Measurements from ENCODE around the gene MEIOB. TPM values are rescaled to one million over a fixed set of nuclear protein-coding genes. Genes with fewer than 3 reads are reported as not detected.
"Not testable (repeated sequence)": the region's sequence is repeated elsewhere in the genome, so short reads cannot be mapped to it uniquely, and the experiment has no call there.

MEIOB gene
- total RNA-seq, 2 experiments from 2014 or later, result not detected

DNA sequence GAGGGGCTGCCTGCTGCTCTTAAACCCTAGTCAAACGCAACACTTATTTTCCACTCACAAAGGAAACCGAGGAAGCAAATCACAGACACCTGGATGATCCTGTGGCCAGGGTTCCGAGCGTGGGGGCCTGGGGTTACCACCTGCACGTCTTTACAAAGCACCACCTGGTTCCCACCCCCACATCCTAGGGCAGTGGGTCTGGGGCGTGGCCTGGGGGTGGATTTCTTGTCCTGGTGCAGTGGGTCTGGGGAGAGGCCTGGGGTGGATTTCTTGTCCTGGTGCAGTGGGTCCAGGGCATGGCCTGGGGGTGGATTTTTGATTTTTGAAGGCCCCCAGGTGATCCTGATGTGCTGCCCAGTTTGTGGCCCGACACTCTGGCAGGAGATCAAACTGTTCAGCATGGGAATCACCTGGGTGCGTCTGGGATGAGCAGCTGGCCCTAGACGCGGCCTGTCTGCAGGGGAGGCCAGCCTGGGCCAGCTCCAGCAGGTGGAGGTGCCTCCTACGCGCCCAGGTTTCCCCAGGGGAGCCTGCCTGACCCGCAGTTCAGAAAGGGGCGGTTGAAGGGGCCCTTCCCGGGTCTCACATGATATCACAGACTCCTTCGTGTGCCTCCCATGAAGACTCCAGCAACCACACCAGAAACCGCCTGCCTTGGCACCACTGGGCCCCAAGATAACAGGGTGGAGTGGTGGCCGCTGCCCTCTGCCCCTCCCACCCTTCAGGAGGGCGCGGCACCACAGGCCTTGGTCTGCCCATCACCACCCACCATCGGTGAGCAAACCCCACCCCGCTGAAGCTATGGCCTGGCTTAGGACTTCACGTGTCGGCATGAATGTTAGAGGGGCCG, 51.6 kb downstream of the MEIOB start:
- ChIA-PET POLR2A (no interaction called here), CTCF (interaction anchor here (0.6 kb wide), 1 partner anchor 69 kb away, joined by 3 read pairs; no protein-coding TSS in a partner anchor)

DNA sequence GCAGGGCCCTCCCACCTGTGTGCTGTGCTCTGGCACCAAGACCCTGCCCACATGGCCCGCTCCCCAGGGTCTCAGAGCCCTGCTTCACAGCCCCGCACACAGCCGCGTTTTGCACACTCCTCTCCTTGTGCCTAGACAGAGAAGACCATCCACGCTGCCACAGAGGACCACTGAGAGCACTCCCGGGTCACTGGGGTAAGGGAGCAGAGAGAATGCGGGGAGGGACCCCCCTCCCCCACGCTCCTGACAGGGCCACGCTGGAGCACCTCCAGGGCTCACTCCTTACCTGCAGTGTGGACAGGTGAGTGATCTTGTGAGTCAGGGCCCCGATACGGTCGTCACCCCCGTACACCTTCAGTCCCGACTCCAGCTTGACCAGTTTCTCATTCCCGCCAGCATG, 52.4 kb downstream of the MEIOB start:
- ChIA-PET CTCF (no interaction called here), POLR2A (no interaction called here)

GRCh38 chr16:1818873-1819525, 53.0 kb downstream of the MEIOB start:
- CTCF ChIA-PET, result no interaction called here

DNA sequence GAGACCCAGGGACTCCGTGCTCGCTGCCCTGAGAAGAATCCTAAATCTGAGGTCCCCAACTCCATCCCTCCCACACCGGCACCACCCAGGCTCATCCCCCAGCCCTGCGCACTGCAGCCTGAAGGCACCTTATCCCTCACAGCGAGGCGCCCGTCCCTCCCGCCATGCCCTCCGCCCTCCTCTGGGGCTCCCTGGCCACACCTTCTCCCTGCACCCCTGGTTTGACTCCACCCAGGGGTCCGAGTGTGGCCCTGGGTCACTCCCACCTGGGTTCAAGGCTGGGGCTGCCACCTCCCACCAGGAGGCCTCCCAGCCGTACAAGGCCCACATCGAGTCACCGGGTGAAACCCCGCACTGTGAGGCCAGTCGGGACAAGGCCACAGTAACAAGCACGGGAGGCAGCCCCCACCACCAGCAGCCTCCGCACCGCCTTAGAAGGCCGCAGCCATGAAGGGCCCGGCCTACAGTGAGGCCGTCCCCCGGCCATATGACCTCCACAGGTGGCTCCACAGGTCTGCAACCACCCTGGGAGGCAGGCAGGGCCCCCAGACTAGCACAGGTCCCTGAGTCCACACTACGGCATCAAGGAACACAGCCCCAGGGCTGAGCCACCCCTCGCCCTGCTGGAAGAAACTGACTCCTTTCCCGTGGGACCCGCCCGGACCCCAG, 53.6 kb downstream of the MEIOB start:
- CTCF ChIA-PET, result no interaction called here
- POLR2A ChIA-PET, result no interaction called here

More at GRCh38 chr16:1818873-1819525, 53.0 kb downstream of the MEIOB start:
- POLR2A ChIA-PET, result no interaction called here

GRCh38 chr16:1817716-1818115, 54.2 kb downstream of the MEIOB start:
- ChIA-PET CTCF (interaction anchor here (1.7 kb wide), 1 partner anchor 10 kb away, joined by 4 read pairs; the partner anchor contains the start of gene FAHD1), POLR2A (no interaction called here)

DNA sequence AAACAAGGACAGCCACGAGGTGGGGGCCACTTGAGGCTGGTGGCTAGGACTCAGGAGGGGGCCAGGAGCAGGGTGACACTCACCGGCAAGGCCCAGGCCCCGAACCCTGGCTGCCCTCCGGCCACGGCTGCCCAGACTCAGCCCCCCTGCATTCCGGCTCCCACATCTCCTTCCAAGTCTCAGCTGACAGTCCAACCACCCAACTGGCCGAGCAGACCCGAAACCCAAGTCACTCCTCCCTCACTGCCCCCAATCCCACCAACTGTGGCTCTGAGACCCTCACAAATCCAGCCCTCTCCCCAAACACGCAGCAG, 54.7 kb downstream of the MEIOB start:
- ChIA-PET CTCF (interaction anchor here (1.7 kb wide), 1 partner anchor 10 kb away, joined by 4 read pairs; the partner anchor contains the start of gene FAHD1), POLR2A (no interaction called here)

- POLR2A ChIA-PET, result no interaction called here
- CTCF ChIA-PET, result interaction anchor here (1.7 kb wide), 1 partner anchor 11 kb away, joined by 4 read pairs; the partner anchor contains the start of gene FAHD1
These were observed 55.3 kb downstream of the MEIOB start for GRCh38 chr16:1816396-1817275.

DNA sequence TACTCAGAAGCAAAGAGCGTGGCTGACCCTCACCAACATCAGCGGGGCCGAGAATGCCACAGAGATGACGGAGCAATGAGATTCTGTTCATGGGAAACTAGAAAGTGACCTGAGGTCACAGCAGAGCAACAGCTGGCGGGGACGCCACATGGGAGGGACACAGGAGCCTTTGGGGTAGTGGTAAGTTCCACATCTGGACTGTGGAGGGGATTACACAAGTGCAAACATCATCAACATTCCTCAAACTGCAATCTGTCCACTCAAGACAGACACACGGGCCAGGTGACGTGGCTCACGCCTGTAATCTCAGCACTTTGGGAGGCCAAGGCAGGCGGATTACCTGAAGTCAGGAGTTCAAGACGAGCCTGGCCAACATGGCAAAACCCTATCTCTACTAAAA, 56.5 kb downstream of the MEIOB start:
- ChIA-PET POLR2A (no interaction called here), CTCF (no interaction called here)

DNA sequence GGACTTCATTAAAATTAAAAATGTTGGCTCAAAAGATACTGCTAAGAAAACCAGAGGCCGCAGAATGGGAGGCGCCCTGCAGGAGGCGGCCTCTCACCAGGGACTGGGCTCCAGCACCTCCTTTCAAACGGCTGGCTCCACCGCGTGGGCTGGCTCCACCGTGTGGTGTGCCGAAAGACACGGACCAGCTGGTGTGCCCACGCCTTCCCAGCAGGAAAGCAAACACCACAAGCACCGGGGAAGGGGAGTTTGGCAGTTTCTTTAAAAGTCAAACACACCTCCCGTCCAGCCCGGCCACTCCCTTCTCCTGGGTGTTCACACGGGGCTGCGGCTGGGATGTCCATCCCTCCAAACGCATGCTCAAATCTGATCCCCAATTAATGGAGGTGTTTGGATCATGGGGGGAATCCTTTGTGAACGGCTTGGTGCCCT, 59.2 kb downstream of the MEIOB start:
- CTCF ChIA-PET, result no interaction called here
- POLR2A ChIA-PET, result no interaction called here

DNA sequence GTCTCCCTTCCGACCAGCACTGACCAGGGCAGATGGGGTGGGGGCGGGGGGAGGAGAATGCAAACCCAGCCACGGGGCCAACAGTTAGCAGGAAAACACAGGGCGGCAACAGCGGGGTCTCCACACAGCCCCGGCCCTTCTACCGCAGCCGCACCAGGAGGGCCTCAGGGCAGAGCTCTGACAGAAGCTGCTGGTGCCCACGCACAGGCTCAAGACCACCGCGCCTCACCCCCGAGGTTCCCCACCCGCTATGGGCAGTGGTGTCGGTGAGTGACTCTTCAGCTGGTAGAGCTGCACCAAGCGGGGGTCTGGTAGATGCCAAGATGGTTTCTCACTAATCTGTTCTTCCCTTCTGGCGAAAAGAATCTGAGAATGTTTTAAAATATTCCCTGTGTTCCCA, 61.4 kb downstream of the MEIOB start:
- POLR2A ChIA-PET, result no interaction called here

DNA sequence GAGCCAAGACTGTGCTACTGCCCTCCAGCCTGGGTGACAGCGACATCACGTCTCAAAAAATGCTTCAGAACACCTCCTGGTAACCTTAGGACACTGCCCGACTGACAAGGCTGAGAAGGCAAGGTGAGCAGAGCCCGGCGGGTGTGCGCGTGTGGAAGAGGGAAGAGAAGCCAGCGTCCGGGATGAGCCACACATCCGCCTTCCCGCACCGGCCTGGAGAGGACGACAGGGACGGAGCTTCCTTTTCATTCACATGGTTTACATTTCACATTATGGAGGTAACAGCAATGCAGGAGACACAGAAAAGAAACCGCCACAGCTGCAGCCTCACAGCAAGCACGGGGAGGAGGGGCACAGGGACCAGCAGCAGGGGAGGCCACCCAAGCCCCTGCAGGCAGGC, 61.9 kb downstream of the MEIOB start:
- POLR2A ChIA-PET, result no interaction called here
- CTCF ChIA-PET, result no interaction called here

More for the DNA sequence above, 61.4 kb downstream of the MEIOB start:
- CTCF ChIA-PET, result no interaction called here

GRCh38 chr16:1809281-1809801, 62.6 kb downstream of the MEIOB start:
- ChIA-PET POLR2A (no interaction called here), CTCF (no interaction called here)

DNA sequence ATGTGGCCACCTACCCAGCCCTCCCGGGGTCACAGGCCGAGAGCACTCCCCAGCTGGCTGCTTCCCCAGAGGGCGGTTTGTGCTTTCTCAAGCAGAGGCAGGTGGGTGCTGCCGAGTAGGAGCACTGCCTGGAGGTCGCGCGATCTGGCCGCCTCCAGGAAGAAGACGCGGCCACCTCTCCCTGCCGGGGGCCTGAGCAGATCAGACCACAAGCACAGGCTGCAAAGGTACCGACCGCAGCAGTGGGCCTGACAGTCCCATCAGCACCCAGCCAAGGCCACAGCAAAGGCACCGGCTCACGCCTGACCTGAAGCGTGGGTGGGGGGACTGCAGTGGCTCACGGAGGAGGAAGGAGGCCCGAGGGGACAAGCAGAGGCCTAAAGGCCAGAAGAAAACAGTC, 63.3 kb downstream of the MEIOB start:
- ChIA-PET POLR2A (no interaction called here), CTCF (no interaction called here)

- ChIA-PET POLR2A (no interaction called here), CTCF (no interaction called here)
These were observed 64.3 kb downstream of the MEIOB start for GRCh38 chr16:1807626-1808025.

DNA sequence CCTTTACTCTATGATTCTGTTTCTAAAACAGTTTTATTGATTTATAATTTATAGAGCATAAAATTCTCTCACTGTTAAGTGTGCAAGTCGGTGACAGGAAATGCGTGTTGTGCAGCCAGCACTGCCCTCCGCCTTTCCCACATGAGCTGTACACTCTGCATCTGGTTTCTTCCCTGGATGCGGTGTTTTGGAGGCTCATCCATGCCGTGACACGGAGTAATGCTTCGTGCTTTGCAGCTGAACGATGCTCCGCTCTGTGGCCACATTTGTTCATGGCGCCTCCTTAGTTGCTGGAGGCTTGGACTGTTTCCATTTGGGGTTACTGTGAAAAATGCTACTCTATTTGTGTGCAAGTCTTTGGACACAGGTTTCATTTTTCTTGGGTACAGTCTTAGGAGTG, 71.3 kb downstream of the MEIOB start:
- ChIA-PET POLR2A (no interaction called here), CTCF (no interaction called here)

GRCh38 chr16:1799263-1799662, 72.7 kb downstream of the MEIOB start:
- POLR2A ChIA-PET, CTCF ChIA-PET: not testable (repeated sequence)

GRCh38 chr16:1794908-1795666, 76.9 kb downstream of the MEIOB start:
- POLR2A ChIA-PET, result no interaction called here
- CTCF ChIA-PET, result no interaction called here

- ChIA-PET POLR2A (no interaction called here), CTCF (interaction anchor here (1.3 kb wide), 1 partner anchor 12 kb away, joined by 3 read pairs; the partner anchor contains the start of genes NUBP2 and SPSB3)
These were observed 77.6 kb downstream of the MEIOB start for GRCh38 chr16:1794221-1794871.
